GM12878 (cell line): Measurements from ENCODE around the gene SLF1.

Source experiments
- CTCF ChIP-seq, 3 experiments: IDR thresholded peaks in 2 of 3; conservative IDR thresholded peaks in 1 of 3; 2 replicates each; pipeline ENCODE4 v1.5.1; 2011; ENCODE audit warnings: low read depth in 3 of 3, low read length in 3 of 3, mild to moderate bottlenecking in 3 of 3, control low read depth in 2 of 3, moderate library complexity in 2 of 3, inconsistent platforms in 1 of 3, mixed read lengths in 1 of 3; ENCODE audit not compliant: control insufficient read depth in 2 of 3, insufficient read depth in 1 of 3; ENCODE audit errors: extremely low read depth in 1 of 3
- POLR2A ChIP-seq: IDR thresholded peaks from 2 replicates; pipeline ENCODE4 v1.6.1; 2011; ENCODE audit warnings: low read depth, mild to moderate bottlenecking, low read length
- TF ChIP-seq, protein P1 (sequence below): IDR thresholded peaks from 2 replicates; pipeline ENCODE4 v1.6.1; 2012; ENCODE audit warnings: low read depth, low read length, improper control_type of control experiment

DNA sequence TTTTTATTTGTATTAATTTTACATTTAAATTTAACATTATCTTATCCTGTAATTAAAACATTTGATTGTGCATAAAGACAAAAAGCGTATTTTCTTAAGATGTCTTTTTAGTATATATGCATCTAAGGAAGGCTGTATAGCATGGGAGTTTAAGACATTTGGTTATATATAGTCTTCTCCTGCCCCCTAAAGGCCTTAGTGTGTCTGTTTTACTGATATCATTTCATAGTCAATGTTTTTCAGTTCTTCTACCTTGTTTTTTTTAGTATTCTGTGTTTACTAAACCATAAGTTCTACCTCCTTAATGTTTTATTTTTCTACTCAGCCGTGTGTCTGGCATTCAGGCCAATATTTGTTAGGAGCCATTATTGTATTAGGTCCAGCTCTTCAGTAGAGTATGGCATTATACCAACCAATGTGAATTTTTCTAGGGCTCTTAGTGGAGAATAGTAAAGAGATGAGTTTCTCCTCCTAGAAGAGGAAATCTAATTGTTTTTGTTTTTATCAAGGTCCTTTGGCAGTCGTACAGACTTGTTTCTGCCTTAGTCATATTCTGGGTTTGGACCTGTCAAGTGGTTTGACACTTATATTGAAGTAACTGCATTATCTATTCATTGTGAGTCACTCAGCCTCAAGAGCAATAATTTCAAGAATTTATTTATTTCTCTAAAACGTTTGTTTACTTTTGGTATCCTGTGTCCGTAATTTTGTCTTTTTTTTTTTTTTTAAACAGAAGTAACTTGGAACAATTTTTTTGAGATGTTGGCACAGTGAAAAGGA, 74.8 kb downstream of the SLF1 start:
- TF ChIP-seq CTCF (IDR thresholded peaks at IDR 0.05 in 2 of 3, conservative IDR thresholded peaks at IDR 0.05 in 1 of 3; ENCODE audit: control insufficient read depth in 2 of 3, extremely low read depth in 1 of 3, insufficient read depth in 1 of 3, low read depth in 3 of 3, low read length in 3 of 3) (peak in 2 of 3 experiments; percentile 36 to 63; a peak in 3 of 6 replicates), POLR2A (no peak)
- TF ChIP-seq, protein P1, sequence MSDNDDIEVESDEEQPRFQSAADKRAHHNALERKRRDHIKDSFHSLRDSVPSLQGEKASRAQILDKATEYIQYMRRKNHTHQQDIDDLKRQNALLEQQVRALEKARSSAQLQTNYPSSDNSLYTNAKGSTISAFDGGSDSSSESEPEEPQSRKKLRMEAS, result no peak
